Smooth muscle cell (in vitro differentiated cells): ENCODE measurements around the gene DOK6. TPM values are rescaled to one million over a fixed set of nuclear protein-coding genes. Genes with fewer than 3 reads are reported as not detected.
A peak's percentile ranks its signal among the peaks of the same experiment; 100 is the strongest.

Source experiments
- DNase-seq: peaks from one replicate; lab custom pipeline; 2025; ENCODE audit not compliant: unreplicated experiment; lab: John Stamatoyannopoulos, UW
- H2AFZ ChIP-seq: fragments of 200-600 bp; sonication (generic); 2 replicates; pipeline ENCODE4 v1.6.0; 2016; ENCODE audit warnings: antibody characterized with exemption, low read depth, mild to moderate bottlenecking
- H3F3A ChIP-seq: fragments of 200-600 bp; sonication (generic); 2 replicates; pipeline ENCODE4 v1.6.0; 2017; ENCODE audit warnings: antibody characterized with exemption, low read depth
- H3K27ac ChIP-seq: fragments of 200-600 bp; sonication (generic); 2 replicates; pipeline ENCODE4 v1.5.1; 2016; ENCODE audit warnings: low read depth, mild to moderate bottlenecking
- H3K27me3 ChIP-seq: fragments of 200-600 bp; sonication (generic); 2 replicates; pipeline ENCODE4 v1.6.1; 2016; ENCODE audit warnings: low read depth, mild to moderate bottlenecking
- H3K36me3 ChIP-seq: fragments of 200-600 bp; sonication (generic); 2 replicates; pipeline ENCODE4 v1.5.1; 2016; ENCODE audit warnings: low read depth
- H3K4me1 ChIP-seq: fragments of 200-600 bp; sonication (generic); 2 replicates; pipeline ENCODE4 v1.5.1; 2016; ENCODE audit warnings: low read depth
- H3K4me2 ChIP-seq: fragments of 200-600 bp; sonication (generic); 2 replicates; pipeline ENCODE4 v1.6.0; 2016; ENCODE audit warnings: mild to moderate bottlenecking
- H3K4me3 ChIP-seq: fragments of 200-600 bp; sonication (generic); 2 replicates; pipeline ENCODE4 v1.5.1; 2016; ENCODE audit warnings: mild to moderate bottlenecking
- H3K79me2 ChIP-seq: fragments of 200-600 bp; sonication (generic); 2 replicates; pipeline ENCODE4 v1.6.0; 2016; ENCODE audit warnings: low read depth, mild to moderate bottlenecking
- H3K9ac ChIP-seq: fragments of 200-600 bp; sonication (generic); 2 replicates; pipeline ENCODE4 v1.6.0; 2016; ENCODE audit warnings: low read depth
- H3K9me3 ChIP-seq: fragments of 200-600 bp; sonication (generic); replicated peaks from 2 replicates; pipeline ENCODE4 v1.5.1; 2016; ENCODE audit warnings: low read depth
- H4K20me1 ChIP-seq: fragments of 200-600 bp; sonication (generic); 2 replicates; pipeline ENCODE4 v1.6.0; 2016; ENCODE audit warnings: low read depth
- WGBS: methylation state at CpG from one replicate; pipeline ENCODE4 v1.1.7; 2016; ENCODE audit warnings: low lambda C conversion rate; 5-methylcytosine and 5-hydroxymethylcytosine counted together
- polyA plus RNA-seq: library from polyadenylated mRNA; unstranded; fragments of >200 nt; fragmentation: Nextera tagmentation; extraction: Ambion mirVana; gene quantifications from 2 replicates; pipeline ENCODE4 v1.2.1, GENCODE V29; 2016
- total RNA-seq: library from RNA; depleted of rRNA; stranded (reverse); fragments of >200 nt; gene quantifications from 2 replicates; pipeline ENCODE4 v1.2.3, GENCODE V29; 2014
- TF ChIP-seq, protein P1 (sequence below): fragments of 200-600 bp; sonication (generic); IDR thresholded peaks from 2 replicates; pipeline ENCODE4 v1.5.1; 2017; ENCODE audit warnings: borderline replicate concordance, mild to moderate bottlenecking, antibody characterized with exemption; ENCODE audit not compliant: insufficient read depth, poor library complexity, severe bottlenecking

The DOK6 gene
- total and polyA plus RNA-seq, 2 experiments from 2014 or later: 7.2 to 21.4 TPM

DNA sequence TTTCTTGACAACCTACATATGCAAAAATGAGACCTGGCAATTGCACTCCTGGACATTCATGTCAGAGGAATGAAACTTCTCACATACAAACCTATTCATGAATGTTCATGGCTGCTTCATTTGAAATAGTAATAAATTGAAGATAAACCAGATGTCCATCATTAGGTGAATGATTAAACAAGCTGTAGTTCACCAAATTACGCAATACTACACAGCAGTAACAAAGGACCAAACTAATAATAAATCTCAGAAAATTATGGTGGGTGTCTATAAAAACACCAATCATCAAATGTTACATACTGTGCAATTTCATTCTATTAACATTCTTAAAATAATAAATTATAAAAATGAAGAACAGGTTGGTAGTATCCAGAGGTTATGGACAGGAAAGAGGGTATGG is 13.5 kb downstream of the DOK6 start:
- no peaks in the 10 kb centered on the region for H3K27me3 ChIP-seq
- no peaks in the 10 kb centered on the region for H3K36me3 ChIP-seq
- H3K9ac ChIP-seq: no peak overlapping the region
- no peaks in the 10 kb centered on the region for H3K79me2 ChIP-seq
- DNase-seq: no peak
- H3K4me2 ChIP-seq: no peak overlapping the region
- no peak overlapping the region for H3K27ac ChIP-seq
- 44% methylated on average over 1 of the region's 1 CpG for WGBS
- H3K4me3 ChIP-seq: no peak overlapping the region
- H3K4me1 ChIP-seq: no peaks in the 10 kb centered on the region
- no peak overlapping the region for H2AFZ ChIP-seq
- no peaks in the 10 kb centered on the region for H3F3A ChIP-seq
- no peaks in the 10 kb centered on the region for H3K9me3 ChIP-seq
- no peaks in the 10 kb centered on the region for H4K20me1 ChIP-seq
- TF ChIP-seq, protein P1, sequence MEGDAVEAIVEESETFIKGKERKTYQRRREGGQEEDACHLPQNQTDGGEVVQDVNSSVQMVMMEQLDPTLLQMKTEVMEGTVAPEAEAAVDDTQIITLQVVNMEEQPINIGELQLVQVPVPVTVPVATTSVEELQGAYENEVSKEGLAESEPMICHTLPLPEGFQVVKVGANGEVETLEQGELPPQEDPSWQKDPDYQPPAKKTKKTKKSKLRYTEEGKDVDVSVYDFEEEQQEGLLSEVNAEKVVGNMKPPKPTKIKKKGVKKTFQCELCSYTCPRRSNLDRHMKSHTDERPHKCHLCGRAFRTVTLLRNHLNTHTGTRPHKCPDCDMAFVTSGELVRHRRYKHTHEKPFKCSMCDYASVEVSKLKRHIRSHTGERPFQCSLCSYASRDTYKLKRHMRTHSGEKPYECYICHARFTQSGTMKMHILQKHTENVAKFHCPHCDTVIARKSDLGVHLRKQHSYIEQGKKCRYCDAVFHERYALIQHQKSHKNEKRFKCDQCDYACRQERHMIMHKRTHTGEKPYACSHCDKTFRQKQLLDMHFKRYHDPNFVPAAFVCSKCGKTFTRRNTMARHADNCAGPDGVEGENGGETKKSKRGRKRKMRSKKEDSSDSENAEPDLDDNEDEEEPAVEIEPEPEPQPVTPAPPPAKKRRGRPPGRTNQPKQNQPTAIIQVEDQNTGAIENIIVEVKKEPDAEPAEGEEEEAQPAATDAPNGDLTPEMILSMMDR: no peak

DNA sequence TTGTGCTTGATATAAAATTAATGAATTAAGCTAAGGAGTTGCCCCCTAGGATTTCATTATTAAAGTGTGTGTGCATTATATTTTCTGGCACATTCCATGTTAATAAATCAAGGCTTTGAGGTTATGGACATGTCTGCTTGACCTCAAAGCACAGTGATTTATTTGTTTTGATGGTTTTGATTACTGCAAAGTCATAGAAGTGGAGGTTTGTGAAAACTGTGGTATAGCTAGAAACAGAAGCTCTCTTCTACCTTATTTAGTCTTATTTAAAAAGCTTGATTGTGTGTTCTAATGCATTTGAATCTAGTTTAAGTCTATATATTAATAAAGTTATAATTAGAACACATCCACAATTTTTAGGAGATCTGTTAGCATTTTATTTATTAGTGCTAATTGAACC is 32.2 kb downstream of the DOK6 start:
- no peak for DNase-seq
- no peaks in the 10 kb centered on the region for H3K4me1 ChIP-seq
- no peaks in the 10 kb centered on the region for H3K36me3 ChIP-seq
- no peak overlapping the region for H3K9ac ChIP-seq
- H3K9me3 ChIP-seq: no peaks in the 10 kb centered on the region
- H3K4me2 ChIP-seq: no peak overlapping the region
- TF ChIP-seq, protein P1: no peak
- H2AFZ ChIP-seq: no peak overlapping the region
- no peaks in the 10 kb centered on the region for H3K79me2 ChIP-seq
- H3F3A ChIP-seq: no peaks in the 10 kb centered on the region
- H4K20me1 ChIP-seq: no peaks in the 10 kb centered on the region
- H3K27ac ChIP-seq: no peak overlapping the region
- no peaks in the 10 kb centered on the region for H3K27me3 ChIP-seq
- H3K4me3 ChIP-seq: no peak overlapping the region

DNA sequence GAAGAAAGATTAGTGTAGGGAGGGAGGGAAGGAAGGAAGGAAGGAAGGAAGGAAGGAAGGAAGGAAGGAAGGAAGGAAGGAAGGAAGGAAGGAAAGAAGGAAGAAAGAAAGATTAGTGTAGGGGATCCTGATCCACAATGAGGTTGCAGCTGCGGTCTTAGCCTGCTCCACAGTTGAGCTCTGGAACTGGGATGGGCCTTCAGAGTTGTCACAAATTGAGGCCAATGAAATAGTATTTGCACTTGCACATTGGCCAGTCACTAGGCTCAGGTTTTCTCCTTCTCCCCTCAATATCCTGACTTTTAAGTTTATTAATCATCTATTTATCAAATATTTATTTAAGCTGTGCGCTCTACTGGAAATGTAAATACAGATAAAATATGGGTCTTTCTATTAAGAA is 34.3 kb downstream of the DOK6 start:
- Histone ChIP-seq H3F3A (no peaks in the 10 kb centered on the region), H3K36me3 (no peaks in the 10 kb centered on the region), H3K4me3 (no peak overlapping the region), H2AFZ (no peak overlapping the region), H3K4me2 (no peak overlapping the region), H3K79me2 (no peaks in the 10 kb centered on the region), H3K9ac (no peak overlapping the region), H3K27me3 (no peaks in the 10 kb centered on the region), H3K4me1 (no peaks in the 10 kb centered on the region), H3K27ac (no peak overlapping the region), H3K9me3 (peaks cover 5% of the 10 kb centered on the region), H4K20me1 (no peaks in the 10 kb centered on the region)
- 98% methylated on average over 2 of the region's 2 CpGs for WGBS
- DNase-seq: no peak
- TF ChIP-seq, protein P1: no peak

DNA sequence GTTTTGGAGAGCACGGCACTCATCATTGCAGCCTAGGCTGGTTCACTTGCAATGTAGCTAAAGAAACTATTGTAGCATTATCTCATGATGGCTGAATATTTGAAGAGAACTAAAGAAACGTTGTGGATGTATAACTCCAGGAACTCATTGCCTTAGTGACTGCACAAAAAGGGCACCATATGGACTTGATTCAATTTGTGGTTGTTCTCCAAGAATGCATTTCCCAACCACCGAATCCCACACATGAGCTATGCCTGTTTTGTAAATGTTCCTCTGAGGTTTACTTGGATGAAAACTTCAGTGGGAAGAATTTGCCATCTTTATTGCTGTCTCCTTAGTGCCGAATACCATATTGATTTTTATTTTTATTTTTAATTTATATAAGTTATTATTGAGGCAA is 43.5 kb downstream of the DOK6 start:
- Histone ChIP-seq H3K9me3 (no peaks in the 10 kb centered on the region), H3K4me3 (no peak overlapping the region), H3K27ac (no peak overlapping the region), H3K79me2 (no peaks in the 10 kb centered on the region), H3F3A (no peaks in the 10 kb centered on the region), H3K4me2 (peak overlapping the region; percentile 2), H2AFZ (no peak overlapping the region), H3K9ac (no peak overlapping the region), H3K27me3 (no peaks in the 10 kb centered on the region), H3K36me3 (no peaks in the 10 kb centered on the region), H3K4me1 (no peaks in the 10 kb centered on the region), H4K20me1 (no peaks in the 10 kb centered on the region)
- no peak for DNase-seq
- 68% methylated on average over 4 of the region's 4 CpGs for WGBS
- TF ChIP-seq, protein P1: no peak
